ENCODE data around the gene PITPNB.

Gene PITPNB

GRCh38 chr22:27918341-27919221, 475 bp downstream of the PITPNB start:
- peak; percentile 63 for DNase-seq

- no peak for DNase-seq
Observed at GRCh38 chr22:27915986-27916385, 3.1 kb downstream of the PITPNB start.

GRCh38 chr22:27913162-27913741, 5.8 kb downstream of the PITPNB start:
- DNase-seq, result no peak

- DNase-seq, result no peak
Observed at GRCh38 chr22:27912101-27912500, 7.0 kb downstream of the PITPNB start.

GRCh38 chr22:27911330-27911729, 7.7 kb downstream of the PITPNB start:
- DNase-seq, result no peak

- no peak for DNase-seq
Observed at GRCh38 chr22:27906241-27906640, 12.8 kb downstream of the PITPNB start.

- no peak for DNase-seq
Observed at GRCh38 chr22:27905653-27906052, 13.4 kb downstream of the PITPNB start.

- no peak for DNase-seq
Observed at GRCh38 chr22:27903805-27904473, 15.1 kb downstream of the PITPNB start.

- DNase-seq, result no peak
Observed at GRCh38 chr22:27900153-27900552, 18.9 kb downstream of the PITPNB start.

- no peak for DNase-seq
Observed at GRCh38 chr22:27896245-27896644, 22.8 kb downstream of the PITPNB start.

- DNase-seq, result no peak
Observed at GRCh38 chr22:27895600-27895999, 23.5 kb downstream of the PITPNB start.

- DNase-seq, result no peak
Observed at GRCh38 chr22:27892811-27893210, 26.2 kb downstream of the PITPNB start.

- no peak for DNase-seq
Observed at GRCh38 chr22:27892064-27892463, 27.0 kb downstream of the PITPNB start.

- no peak for DNase-seq
Observed at GRCh38 chr22:27888310-27888709, 30.7 kb downstream of the PITPNB start.

GRCh38 chr22:27886843-27887151, 32.3 kb downstream of the PITPNB start:
- no peak for DNase-seq

GRCh38 chr22:27885977-27886842, 32.8 kb downstream of the PITPNB start:
- no peak for DNase-seq

- DNase-seq, result no peak
Observed at GRCh38 chr22:27883656-27884350, 35.3 kb downstream of the PITPNB start.

- no peak for DNase-seq
Observed at GRCh38 chr22:27882507-27883290, 36.4 kb downstream of the PITPNB start.

- no peak for DNase-seq
Observed at GRCh38 chr22:27881421-27881820, 37.6 kb downstream of the PITPNB start.

GRCh38 chr22:27880778-27881394, 38.2 kb downstream of the PITPNB start:
- DNase-seq, result peak; percentile 65

GRCh38 chr22:27879923-27880322, 39.1 kb downstream of the PITPNB start:
- peak; percentile 39 for DNase-seq

Measured in retina (tissue), 1 donor.